Measurements from ENCODE around the gene ZP4.

DNA sequence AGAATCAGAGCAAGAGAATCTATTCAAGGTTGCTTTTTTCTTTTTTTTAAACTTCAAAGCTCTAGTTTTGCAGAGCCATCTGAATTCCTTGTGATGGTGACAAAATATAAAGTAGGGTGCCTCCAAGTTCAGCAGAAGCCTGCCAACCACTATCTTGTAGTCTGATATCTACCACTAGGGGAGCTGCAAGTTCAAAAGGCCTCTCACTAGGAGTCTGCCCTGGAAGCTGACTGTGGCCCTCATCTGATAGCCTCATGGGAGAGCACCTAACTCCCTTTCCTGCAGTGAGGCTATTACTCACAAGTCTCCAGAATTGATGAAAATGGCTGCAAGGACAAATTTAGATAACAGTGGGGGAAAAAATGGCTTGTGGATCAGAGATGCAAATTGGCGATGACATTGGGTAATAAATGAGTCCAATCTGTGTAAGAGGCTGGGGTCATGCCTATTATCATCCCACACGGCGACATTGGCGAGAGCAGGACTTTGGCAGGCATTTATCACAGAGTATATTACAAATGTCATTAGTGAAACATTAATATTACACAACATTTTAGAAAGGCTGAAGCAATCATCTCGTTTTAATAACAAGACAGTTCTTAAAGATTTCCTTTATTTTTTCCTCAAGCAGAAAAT lies 10.7 kb upstream of the ZP4 start:
- TF ChIP-seq YY1 (IDR thresholded peaks at IDR 0.05; ENCODE audit: insufficient read depth, insufficient read length): no peak
- no peak for TF ChIP-seq SUZ12 (IDR thresholded peaks at IDR 0.05; ENCODE audit: extremely low read depth, insufficient read depth, insufficient read length)
- no peak for TF ChIP-seq ZNF274 (IDR thresholded peaks at IDR 0.05; ENCODE audit: low read depth, low read length)
